Measurements from ENCODE around the gene PIM2.
A peak's percentile ranks its signal among the peaks of the same experiment; 100 is the strongest.
"Not testable (repeated sequence)": the region's sequence is repeated elsewhere in the genome, so short reads cannot be mapped to it uniquely, and the experiment has no call there.

The PIM2 gene

GRCh38 chrX:48905090-48905790 is 13.6 kb downstream of the PIM2 start:
- DNase-seq (ENCODE audit: low read depth): no peak

GRCh38 chrX:48904626-48905025 is 14.2 kb downstream of the PIM2 start:
- DNase-seq (ENCODE audit: low read depth): no peak

DNA sequence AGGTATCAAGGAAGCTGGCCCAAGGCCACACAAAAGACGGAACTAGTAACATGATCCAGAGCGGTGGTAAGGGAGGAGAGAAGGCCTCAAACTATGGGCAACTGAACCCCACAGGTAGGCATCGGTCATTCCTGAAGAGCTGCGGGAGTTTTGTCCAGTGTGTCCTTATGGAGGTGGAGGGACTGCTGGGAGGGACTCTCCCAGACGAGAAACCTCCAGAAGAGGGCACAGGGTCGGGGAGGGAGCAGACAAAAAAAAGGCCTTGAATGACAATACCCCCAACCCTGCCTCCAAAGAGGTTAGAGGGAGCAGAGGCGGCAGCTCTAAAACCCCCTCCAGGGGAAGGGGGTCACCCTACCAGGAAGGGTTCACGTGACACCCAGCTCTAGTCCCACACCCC is 14.6 kb downstream of the PIM2 start:
- DNase-seq (ENCODE audit: low read depth): no peak

- no peak for DNase-seq (ENCODE audit: low read depth)
Measured at GRCh38 chrX:48903290-48903689, 15.5 kb downstream of the PIM2 start.

DNA sequence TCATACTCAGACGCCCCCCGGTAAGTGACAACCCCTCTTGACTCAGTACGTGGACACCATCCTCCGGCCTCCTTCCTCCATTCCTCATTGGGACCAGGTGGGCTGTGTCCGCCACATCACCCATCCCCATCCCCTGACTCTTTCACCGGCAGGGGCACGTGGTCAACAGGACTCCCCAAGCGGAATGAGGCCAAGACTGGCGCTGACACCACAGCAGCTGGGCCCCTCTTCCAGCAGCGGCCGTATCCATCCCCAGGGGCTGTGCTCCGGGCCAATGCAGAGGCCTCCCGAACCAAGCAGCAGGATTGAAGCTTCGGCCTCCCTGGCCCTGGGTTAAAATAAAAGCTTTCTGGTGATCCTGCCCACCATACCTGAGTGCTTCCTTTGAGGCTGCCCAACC is 16.0 kb downstream of the PIM2 start:
- DNase-seq (ENCODE audit: low read depth): no peak

DNA sequence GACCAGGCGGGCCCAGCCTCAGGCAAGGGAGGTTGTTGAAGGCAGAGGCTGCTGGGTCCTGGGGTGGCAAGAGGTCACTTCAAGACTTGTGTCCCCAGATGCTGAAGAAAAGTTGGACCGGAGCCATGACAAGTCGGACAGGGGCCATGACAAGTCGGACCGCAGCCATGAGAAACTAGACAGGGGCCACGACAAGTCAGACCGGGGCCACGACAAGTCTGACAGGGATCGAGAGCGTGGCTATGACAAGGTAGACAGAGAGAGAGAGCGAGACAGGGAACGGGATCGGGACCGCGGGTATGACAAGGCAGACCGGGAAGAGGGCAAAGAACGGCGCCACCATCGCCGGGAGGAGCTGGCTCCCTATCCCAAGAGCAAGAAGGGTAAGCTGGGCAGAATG is 16.7 kb downstream of the PIM2 start:
- DNase-seq (ENCODE audit: low read depth): no peak

DNA sequence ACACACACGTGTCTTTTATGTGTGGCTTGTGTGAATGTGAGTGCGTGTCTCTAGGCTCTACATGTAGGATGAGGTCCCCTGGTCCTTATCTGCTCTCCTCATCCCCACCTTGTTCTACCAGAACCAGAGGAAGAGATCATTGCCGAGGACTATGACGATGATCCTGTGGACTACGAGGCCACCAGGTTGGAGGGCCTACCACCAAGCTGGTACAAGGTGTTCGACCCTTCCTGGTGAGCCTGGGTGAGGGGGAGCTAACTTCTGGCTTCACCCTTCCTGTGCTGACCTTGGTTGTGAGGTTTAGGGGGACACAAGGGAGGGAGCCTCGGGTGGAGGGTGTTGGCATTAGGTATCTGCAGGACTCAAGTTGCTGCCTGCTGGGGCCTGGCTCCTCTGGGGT is 17.8 kb downstream of the PIM2 start:
- DNase-seq (ENCODE audit: low read depth): no peak

GRCh38 chrX:48899078-48899410 is 19.8 kb downstream of the PIM2 start:
- DNase-seq (ENCODE audit: low read depth): no peak

DNA sequence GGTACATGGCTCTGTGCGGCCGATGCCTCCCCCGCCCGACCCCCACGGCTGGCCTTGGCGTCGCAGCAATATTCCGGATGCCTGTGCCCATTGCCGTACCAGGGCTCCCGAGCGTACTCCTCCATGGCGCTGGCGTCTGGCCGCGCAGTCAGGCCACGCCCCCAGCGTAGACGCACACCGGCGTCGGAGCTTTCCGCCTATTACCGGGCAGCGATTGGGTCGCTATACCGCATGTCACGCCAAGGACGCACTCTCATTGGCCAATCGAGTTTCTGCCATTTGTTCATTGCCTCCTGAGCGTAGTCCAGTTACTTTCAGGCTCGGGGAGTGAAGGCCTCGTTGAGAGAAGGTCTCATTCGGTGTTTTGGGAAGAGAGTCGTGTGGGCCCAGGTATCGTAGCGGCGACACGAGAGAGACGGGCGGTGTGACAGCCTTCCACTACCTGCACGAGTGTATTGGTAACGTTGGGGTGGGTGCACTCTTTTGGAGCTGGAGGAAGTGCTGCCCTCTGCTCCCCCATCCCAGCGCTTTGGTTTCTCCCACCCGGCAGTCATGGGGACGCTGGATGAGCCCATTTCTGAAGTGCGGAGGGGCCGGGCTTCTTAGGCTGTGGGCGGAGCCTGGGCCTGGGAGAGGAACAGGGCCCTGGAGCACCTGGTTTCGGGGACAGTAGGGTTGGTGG is 21.1 kb downstream of the PIM2 start, which contains the start of the genes PQBP1 and TIMM17B:
Gene PQBP1 (plus strand): TSS at position 306 of the 682 bp plus-strand sequence. CDS start 580 bp downstream, outside the sequence.
Gene TIMM17B (minus strand): TSS at position 144 of the 682 bp plus-strand sequence. CDS start 19 bp downstream, at position 125.
- DNase-seq (ENCODE audit: low read depth): peak; percentile 68

DNA sequence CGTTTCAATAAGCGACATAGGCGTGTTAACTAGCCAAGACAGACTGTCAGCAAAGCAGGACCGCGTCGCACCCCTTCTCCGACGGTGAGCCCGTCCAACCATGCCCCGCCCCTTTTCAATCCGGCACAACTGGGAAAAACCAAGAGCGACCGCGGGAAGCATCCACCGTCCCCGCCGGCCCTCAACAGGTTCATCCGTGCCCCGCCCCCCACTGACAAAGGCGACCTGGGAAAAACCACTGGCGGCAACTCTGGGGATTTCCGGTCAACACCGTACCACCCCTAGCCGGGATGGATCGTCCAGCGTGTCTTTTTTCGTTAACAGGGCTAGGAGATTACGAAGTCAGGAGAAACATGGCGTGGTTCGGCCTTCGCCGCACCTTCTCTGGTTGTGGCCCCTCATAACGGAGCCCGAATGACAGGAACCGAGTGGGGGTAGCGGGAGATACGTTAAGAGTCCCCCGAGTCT is 21.6 kb downstream of the PIM2 start:
- no peak for DNase-seq (ENCODE audit: low read depth)

DNA sequence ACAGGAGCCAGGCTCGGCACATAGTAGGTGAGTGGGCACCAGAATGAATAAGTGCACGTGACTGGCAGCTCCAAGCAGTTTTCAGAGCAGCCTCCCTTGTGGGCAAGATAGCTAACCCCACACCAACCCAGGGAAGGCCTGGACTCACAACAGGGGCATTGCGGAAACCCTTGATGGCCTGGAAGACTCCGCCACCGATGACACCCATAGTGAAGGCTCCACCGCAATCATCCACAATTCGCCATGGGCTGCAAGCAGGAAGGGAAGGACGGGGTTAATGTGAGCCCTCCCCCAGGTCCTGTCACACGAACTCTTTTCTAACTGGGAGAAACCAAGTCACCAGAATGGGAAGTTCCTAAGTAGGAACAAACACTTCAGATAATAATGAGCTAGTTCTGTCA is 22.2 kb downstream of the PIM2 start:
- no peak for DNase-seq (ENCODE audit: low read depth)

GRCh38 chrX:48894891-48895290 is 23.9 kb downstream of the PIM2 start:
- DNase-seq (ENCODE audit: low read depth): no peak

- no peak for DNase-seq (ENCODE audit: low read depth)
Measured at GRCh38 chrX:48893556-48894348, 25.1 kb downstream of the PIM2 start.

DNA sequence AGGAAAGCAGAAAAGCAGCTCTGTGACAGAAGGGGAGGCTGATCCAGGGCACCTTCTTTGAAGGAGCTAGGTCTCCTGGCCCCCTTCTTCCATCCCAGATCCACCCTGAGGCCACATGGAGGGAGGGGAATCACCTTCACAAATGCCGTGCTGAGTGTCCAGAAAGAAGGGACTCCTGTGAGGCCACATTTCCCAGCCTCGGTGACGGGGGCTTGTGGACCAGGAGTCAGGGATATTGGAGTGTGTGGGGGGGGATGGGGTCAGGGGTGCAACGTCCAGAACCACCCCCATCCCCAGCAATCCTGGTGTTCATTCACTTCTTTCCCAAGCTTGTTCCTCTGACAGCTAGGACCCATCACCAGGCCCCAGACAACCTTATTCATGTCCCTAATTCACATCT is 25.9 kb downstream of the PIM2 start:
- DNase-seq (ENCODE audit: low read depth): no peak

- DNase-seq (ENCODE audit: low read depth): peak; percentile 40
Measured at GRCh38 chrX:48891402-48892288, 27.2 kb downstream of the PIM2 start.

DNA sequence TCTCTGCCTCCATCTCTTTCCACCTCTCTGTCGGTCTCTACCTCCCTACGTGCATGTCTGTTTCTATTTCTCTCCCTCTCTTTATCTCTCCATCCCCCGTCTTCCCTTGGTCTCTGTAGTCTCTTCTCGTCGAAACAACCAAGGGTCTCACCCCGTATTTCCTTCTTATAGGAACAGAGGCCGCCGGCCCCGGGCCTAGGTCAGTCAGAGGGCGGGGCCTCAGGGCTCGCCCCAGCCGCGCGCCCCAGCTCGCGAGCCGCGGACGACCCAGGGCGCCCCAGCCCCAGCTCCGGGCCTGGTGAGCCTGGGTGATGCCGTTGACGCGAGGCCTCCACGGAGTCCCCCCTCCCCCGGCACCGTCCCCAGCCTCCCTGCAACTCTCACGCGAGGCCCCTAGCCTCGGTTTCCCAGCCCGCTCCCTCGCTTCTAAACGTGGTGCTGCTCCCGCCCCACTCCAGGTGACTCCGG is 27.9 kb downstream of the PIM2 start:
- no peak for DNase-seq (ENCODE audit: low read depth)

DNA sequence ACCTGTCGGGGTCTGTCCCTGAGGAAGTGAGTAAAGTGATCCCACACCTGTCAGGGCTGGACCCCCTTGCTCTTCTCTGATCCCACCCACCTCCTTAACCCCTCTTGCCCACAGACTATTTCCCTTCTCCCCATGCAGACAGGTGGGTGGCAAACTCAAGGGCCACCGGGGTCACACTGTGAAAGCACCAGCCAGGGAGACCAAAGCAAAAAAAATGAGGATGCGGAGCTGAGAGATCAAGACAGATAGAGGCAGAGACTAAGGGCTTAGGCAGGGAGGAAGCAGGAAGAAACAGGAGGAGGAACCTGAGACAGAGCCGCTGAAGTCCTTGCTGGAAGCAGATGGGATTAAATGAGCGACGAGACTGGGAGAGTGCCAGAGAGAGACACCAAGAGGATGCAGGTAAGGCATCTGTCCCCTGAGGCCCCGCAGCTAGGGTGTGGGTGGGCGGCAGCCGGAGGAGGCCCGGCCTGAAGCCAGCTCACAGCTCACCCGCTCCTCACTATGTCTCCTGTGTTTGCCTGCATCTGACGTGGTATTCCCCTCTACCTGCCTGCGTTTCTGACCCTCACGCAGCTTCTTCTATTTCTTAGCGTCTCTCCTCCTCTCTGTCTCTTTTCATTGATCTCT is 28.4 kb downstream of the PIM2 start:
- no peak for DNase-seq (ENCODE audit: low read depth)

GRCh38 chrX:48886586-48886985 is 32.2 kb downstream of the PIM2 start:
- DNase-seq (ENCODE audit: low read depth): not testable (repeated sequence)

- no peak for DNase-seq (ENCODE audit: low read depth)
Measured at GRCh38 chrX:48883729-48884128, 35.1 kb downstream of the PIM2 start.

DNA sequence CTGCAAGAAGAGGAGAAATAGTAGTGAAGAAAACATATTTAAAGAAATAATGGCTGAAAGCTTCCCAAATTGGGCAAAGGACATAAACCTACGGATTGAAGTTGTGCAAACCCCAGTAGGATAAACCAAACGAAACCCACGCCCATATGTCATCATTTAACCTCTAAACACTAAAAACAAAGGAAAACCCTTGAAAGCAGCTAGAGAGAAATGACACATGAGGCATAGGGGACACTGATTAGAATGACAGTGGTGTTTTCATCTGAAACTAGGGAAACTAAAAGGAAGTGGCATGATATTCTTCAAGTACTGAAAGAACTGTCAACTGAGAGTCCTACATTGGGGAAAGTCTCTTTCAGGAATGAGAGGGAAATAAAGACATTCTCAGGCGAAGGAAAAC is 41.9 kb downstream of the PIM2 start:
- DNase-seq (ENCODE audit: low read depth): not testable (repeated sequence)

GRCh38 chrX:48872017-48872416 is 46.8 kb downstream of the PIM2 start:
- not testable (repeated sequence) for DNase-seq (ENCODE audit: low read depth)
